Retinal pigment epithelial cell (primary cell): ENCODE measurements around the gene ARNT2.

Experiments
- DNase-seq: peaks from one replicate; pipeline ENCODE4 v3.0.0-alpha.2; 2010; ENCODE audit warnings: low read depth
- H3K4me3 ChIP-seq: 2 replicates; pipeline ENCODE4 v1.5.1; 2011; ENCODE audit warnings: mild to moderate bottlenecking, low read length, control low read depth, moderate library complexity
- CTCF ChIP-seq: conservative IDR thresholded peaks from 2 replicates; pipeline ENCODE4 v1.5.1; 2011; ENCODE audit warnings: low read depth, low read length, control low read depth, inconsistent platforms

ARNT2 gene

DNA sequence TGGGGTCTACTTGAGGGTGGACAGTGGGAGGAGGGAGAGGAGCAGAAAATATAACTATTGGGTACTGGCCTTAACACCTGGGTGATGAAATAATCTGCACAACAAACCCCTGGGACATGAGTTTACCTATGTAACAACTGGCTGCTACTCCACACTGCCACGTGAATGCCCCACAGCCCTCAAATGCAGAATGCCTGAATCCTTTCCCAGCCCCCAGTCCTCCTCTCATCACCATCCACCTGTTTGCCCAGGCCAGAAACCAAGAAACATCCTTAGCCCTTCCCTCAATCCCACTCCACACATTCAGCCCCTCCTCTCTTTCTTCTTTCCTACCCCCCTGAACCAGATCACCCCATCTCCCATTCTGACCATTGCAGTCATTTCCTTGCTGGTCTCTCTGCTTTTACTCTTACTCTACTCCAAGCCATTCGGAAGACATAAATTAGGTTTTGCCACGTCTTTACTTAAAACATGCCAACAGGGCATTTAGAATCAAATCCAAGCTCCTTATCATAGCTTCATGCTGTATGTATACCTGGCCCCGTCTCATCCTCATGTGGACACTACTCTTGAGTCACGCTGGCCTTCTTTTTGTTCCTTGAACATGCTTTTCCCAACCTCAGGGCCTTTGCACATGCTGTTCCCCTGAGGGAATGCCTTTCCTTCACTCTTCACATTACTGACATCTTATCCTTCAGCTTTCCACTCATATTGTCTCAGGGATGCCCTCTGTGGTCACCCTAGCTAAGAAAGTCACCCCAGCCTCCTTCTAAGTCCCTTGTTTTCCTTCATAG, 153.5 kb downstream of the ARNT2 start:
- no peak for DNase-seq
- TF ChIP-seq CTCF, result no peak
- H3K4me3 ChIP-seq, result no peak overlapping the region

GRCh38 chr15:80558631-80559319, 154.6 kb downstream of the ARNT2 start:
- no peak for TF ChIP-seq CTCF
- H3K4me3 ChIP-seq, result no peak overlapping the region
- no peak for DNase-seq

DNA sequence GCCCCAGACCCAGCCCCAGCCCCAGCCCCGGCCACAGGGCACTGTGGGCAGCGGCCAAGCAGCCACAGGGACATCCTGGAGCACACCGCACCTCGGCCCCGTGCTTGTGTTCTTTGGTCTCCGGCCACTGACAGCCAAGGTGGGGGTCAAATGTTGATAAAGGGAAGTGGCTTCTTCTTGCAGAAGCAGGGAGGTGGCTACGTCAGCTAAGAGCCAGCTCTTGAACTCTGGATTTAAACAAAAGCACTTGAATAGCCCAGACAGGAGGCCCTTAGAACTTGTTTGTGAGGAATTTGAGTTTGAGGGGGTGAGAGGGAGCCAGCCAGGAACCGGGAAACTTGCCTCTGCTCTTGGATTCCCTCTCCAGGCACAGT, 155.1 kb downstream of the ARNT2 start:
- TF ChIP-seq CTCF, result no peak
- no peak overlapping the region for H3K4me3 ChIP-seq
- no peak for DNase-seq

GRCh38 chr15:80559761-80560160, 155.6 kb downstream of the ARNT2 start:
- no peak overlapping the region for H3K4me3 ChIP-seq
- TF ChIP-seq CTCF, result no peak
- no peak for DNase-seq

DNA sequence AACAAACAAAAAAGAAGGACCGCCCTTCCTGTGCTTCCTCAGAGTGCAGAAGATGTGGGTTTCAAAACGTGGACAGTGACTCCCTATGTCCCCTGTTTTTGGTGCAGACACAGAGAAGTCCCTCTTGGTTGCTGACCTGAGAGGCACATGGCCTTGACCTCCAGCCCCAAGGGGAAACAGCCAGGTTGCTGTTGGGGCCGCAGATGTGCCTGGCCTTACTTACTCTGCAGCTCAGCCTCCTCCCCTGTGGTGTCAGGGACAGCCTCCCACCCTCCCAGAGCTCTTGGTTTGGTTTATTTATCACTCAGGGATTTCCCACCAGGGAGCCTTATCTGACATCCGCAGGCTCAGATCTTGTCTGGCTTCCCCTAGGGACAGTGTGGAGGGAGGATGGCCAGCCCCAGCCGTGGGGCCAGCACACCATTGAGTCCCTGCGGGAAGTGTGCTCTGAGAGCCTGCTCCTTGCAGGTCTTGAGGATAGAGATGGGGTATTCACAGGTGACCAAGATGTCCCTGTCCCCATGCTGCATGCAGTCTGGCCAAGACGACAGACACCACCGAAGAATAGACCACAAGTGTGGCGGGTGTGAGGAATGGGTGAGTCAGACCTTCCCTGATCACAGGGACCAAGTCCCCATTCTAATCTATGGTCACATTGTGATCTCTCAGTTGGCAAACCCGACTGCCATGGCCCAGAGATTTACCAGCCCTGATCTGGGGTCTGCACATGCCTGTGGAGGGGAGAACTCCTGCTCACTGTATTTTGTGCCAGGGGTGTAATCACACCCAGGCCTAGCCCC, 156.6 kb downstream of the ARNT2 start:
- TF ChIP-seq CTCF, result no peak
- no peak overlapping the region for H3K4me3 ChIP-seq
- no peak for DNase-seq

DNA sequence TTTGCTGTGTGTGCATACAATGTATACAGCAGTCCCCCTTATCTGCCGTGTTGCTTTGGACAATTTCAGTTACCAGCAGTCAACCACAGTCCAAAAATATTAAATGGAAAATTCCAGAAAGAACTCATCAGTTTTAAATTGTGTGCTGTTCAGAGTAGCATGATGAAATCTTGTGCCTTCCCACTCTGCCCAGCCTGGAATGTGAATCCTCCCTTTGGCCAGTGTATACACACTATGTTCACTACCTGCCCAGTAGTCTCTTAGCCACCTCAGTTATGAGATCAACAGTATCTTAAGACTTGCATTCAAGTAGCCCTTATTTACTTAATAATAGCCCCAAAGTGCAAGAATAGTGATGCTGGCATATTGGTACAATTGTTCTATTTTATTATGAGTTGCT, 157.3 kb downstream of the ARNT2 start:
- no peak for DNase-seq
- H3K4me3 ChIP-seq, result no peak overlapping the region
- TF ChIP-seq CTCF, result no peak
